HPDE6-E6E7 (cell line): ENCODE measurements around the gene CNOT6L.

Experiments used
- DNase-seq: peaks from one replicate; pipeline ENCODE4 v3.0.0; 2011; ENCODE audit warnings: missing footprints; ENCODE audit errors: extremely low spot score

Gene CNOT6L

DNA sequence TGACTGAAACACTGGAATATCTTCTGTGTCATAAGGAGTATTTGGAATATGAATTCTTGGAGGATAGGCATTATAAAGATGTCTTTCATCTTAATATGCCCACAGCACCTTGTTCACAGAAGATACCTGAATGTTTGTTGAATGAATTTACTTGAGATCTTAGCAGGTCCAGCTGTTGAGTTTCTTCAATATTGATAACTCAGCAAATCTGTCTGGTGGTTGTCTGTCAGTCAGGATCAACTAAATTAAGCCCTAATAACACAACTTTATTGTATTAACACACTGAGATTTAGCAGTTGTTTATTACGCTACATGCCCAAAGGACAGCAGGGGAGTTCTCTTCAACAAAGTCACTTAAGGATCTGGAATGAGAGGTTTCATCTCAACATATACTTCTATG is 106.5 kb downstream of the CNOT6L start:
- no peak for DNase-seq

DNA sequence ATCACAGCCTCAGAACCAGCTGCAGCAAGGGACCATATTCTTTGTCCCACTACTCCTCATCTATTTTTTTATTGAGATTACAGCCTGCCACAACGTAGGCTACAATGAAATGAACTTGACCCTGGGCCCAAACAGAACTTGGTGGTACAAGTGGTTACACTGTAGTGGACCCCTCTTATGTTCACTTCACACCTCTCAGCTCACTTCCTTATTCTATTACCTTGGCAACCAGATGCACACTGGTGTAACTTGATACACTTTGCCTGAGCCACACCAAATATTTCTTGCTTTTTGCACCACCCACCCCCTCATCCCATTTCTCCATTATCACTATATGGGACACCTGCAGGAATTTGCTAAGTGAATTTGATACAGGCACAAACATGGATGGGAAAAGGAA is 107.7 kb downstream of the CNOT6L start:
- no peak for DNase-seq

GRCh38 chr4:77710684-77711083 is 108.5 kb downstream of the CNOT6L start:
- DNase-seq = no peak

- no peak for DNase-seq
Observed at GRCh38 chr4:77710059-77710458, 109.1 kb downstream of the CNOT6L start.

- no peak for DNase-seq
Observed at GRCh38 chr4:77706717-77707116, 112.5 kb downstream of the CNOT6L start.

GRCh38 chr4:77703666-77704065 is 115.5 kb downstream of the CNOT6L start:
- no peak for DNase-seq

- DNase-seq = no peak
Observed at GRCh38 chr4:77701121-77701520, 118.0 kb downstream of the CNOT6L start.

DNA sequence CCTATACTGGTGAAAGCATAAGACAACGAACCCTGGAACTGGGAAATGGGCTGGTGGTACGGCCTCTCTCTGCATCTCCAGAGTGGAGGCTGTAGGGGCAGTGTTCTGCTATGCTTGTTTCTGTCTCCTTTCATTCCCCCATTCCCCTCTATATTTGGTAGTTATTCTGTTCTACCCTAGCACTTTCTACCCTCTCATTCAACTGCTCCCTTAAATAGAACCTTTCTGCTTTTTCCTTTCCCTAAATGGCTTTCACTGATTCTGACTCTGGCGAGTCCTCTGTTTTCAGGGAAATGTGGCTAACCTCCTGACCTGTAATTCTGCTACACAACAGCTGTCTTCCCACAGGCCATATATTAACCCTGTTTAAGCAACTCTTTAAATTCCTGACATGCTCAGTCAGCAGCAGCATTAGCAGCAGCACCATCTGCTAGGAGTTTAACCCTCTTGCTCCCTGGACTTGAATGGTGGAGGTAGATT is 119.4 kb downstream of the CNOT6L start:
- DNase-seq = peak; percentile 56

- peak; percentile 52 for DNase-seq
Observed at GRCh38 chr4:77697860-77698590, 121.1 kb downstream of the CNOT6L start.

DNA sequence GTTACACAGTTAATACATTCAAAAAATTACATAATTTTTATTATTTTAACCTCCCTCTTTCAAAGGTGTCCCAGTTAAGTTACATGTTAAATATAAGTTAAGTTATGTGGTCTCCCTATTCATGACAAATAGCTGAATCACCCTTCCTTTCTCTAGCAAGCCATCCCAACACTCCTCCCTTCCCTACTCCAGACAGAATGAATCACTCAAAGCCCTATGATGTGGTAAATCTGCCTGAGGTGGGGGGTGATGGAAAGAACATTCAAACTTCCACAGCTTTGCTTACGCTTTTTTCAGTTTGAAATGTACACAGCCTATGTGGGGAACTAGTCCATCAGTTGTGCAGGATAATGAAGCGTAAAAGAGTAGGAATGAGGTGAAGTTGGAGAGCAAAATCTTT is 123.4 kb downstream of the CNOT6L start:
- peak; percentile 89 for DNase-seq

- no peak for DNase-seq
Observed at GRCh38 chr4:77692847-77693432, 126.2 kb downstream of the CNOT6L start.

GRCh38 chr4:77681792-77682191 is 137.4 kb downstream of the CNOT6L start:
- DNase-seq = no peak

DNA sequence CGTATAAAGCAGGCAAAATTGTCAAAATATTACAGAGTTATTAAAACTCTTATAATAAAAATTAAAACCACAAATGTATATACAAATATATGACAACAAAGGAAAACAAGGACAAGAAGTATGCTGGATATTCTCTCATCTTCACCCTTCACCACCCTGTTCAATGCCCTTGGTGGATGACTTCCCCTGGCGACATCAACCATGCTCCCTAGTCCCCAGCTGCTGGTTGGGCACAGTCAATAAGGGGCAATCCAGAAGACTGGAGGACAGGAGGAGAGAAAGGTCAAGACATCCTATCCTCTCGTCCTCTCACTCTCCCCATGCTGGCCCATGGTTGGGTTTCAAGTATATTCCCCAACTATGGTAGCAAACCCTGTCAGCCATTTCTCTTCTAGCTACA is 142.3 kb downstream of the CNOT6L start:
- no peak for DNase-seq

DNA sequence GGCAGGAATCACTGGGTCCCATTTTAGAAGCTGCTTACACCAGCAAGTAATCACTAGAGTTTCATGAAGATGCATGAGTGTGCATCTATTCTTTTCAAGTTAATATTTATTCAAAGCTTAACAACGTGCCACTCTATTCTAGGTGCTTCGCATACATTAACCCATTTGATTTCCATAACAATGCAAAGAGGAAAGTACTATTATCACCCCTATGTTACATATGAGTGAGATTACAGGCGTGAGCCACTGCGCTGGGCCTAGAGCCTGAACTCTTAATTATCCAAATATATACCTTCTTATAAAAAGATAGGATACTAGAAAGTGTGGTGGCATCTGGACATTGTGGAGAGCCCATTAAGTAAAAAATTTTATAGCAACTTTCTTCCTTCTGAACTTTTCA is 148.1 kb downstream of the CNOT6L start:
- DNase-seq = no peak

DNA sequence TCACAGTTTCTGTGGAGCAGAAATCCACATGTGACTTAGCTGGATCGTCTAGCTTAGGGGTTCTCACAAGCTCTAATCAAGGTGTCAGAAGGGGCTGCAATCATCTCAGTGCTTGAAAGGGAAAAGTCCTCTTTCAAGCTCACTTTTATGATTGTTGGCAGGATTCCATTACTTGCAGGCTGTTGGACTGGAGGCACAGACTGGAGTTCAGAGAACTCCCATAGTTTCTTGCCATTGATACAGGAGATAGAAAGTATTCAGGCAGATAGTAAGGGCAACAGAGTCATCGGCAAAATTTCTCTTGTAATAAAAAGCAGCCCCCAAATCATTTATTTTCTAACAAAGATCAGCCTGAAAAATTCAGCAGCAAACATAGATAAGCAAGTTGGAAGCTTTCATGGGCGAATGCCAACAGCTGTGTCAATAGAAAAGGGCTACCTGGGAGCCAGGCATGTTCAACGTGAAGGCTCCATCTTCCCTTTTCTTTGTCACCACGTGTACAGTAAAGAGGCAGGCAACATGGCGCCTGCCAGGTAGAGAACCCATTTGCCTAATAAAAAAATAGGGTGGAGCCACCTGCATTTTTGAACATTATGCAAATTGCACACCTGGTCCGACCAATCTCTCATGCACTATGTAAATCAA is 149.1 kb downstream of the CNOT6L start:
- DNase-seq = no peak

DNA sequence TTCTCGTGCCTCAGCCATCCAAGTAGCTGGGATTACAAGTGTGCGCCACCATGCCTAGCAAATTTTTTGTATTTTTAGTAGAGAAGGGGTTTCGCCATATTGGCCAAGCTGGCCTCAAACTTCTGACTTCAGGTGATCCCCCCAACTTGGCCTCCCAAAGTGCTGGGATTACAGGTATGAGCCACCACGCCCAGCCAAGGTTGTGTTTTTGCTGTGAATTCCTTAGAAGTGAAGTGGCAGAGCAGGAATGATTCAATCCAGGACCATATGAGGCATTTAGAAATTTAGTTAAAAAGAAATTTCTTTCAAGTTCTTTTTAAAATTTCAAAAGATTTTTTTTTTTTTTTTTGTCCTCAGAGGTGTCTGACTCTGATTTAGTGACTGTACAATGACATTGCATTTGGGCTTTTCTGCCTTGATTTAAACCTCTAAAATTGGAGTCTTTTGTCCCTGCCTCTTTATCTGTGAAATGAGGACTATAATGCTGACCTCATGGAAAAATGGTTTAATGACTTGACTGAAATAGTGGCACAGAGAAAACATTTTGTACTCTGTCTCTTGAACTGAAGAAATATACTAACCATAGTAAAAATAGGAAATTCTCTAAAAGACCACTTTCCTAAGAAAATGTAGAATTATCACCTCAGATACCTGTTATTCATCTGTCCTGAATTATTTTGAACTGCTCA is 153.6 kb downstream of the CNOT6L start:
- no peak for DNase-seq
